Transverse colon (tissue), 4 donors: ENCODE measurements around the gene KRT3.

Experiments used
- CTCF ChIP-seq, 5 experiments: fragments of 200-600 bp in 3 of 5; fragments of 450-650 bp in 2 of 5; sonication (generic) in 3 of 5; IDR thresholded peaks; 1 replicate in 2 of 5; 2 replicates in 3 of 5; pipeline ENCODE4 v1.5.1; 2016 to 2017; ENCODE audit warnings: antibody characterized with exemption in 5 of 5, inconsistent platforms in 3 of 5, mild to moderate bottlenecking in 2 of 5, moderate library complexity in 1 of 5
- EP300 ChIP-seq: sonication (generic); formaldehyde crosslinking; IDR thresholded peaks from one replicate; pipeline ENCODE4 v1.6.1; 2017; ENCODE audit warnings: antibody characterized with exemption, low read depth
- POLR2A ChIP-seq: fragments of 450-650 bp; IDR thresholded peaks from one replicate; pipeline ENCODE4 v1.6.1; 2016; ENCODE audit warnings: antibody characterized with exemption, mild to moderate bottlenecking, moderate library complexity
- POLR2AphosphoS5 ChIP-seq, 3 donors: sonication (generic); formaldehyde crosslinking; IDR thresholded peaks; one replicate each; pipeline ENCODE4 v1.6.1; 2016; ENCODE audit warnings: antibody characterized with exemption in 3 of 3

GRCh38 chr12:52794479-52795331, 1.2 kb downstream of the KRT3 start:
- TF ChIP-seq CTCF (IDR thresholded peaks at IDR 0.05) (no peak), EP300 (no peak), POLR2AphosphoS5 (IDR thresholded peaks at IDR 0.05) (no peak), POLR2A (no peak)
